DND-41 (cell line): Measurements from ENCODE around the gene PLSCR4.

ENCODE experiments used
- ATAC-seq: fragments of 200-7000 bp; cut with Tn5 transposase; 3 replicates; pipeline ENCODE4 v1.9.1; 2021; ENCODE audit warnings: low read depth; ENCODE audit not compliant: insufficient read depth
- DNase-seq: peaks from one replicate; pipeline ENCODE4 v3.0.0-alpha.2; 2020
- H2AFZ ChIP-seq: 2 replicates; pipeline ENCODE4 v1.6.0; 2012; ENCODE audit warnings: low read depth, low read length
- H3K27ac ChIP-seq: 2 replicates; pipeline ENCODE4 v1.5.1; 2012; ENCODE audit warnings: low read length, inconsistent platforms
- H3K27me3 ChIP-seq: fragments of 200-600 bp; sonication (generic); 2 replicates; pipeline ENCODE4 v1.6.0; 2012; ENCODE audit warnings: low read length, mild to moderate bottlenecking, inconsistent platforms; ENCODE audit not compliant: insufficient read depth, poor library complexity
- H3K36me3 ChIP-seq: 2 replicates; pipeline ENCODE4 v1.5.1; 2012; ENCODE audit warnings: low read length, inconsistent platforms; ENCODE audit not compliant: insufficient read depth
- H3K4me1 ChIP-seq: 2 replicates; pipeline ENCODE4 v1.5.1; 2012; ENCODE audit warnings: mild to moderate bottlenecking, low read length; ENCODE audit not compliant: insufficient read depth
- H3K4me2 ChIP-seq: 2 replicates; pipeline ENCODE4 v1.6.0; 2012; ENCODE audit warnings: mild to moderate bottlenecking, moderate library complexity, low read length, inconsistent platforms; ENCODE audit not compliant: insufficient read depth
- H3K4me3 ChIP-seq, 2 experiments: fragments of 200-600 bp in 1 of 2; shearing (Covaris generic) in 1 of 2; 2 replicates each; pipeline ENCODE4 v1.5.1; 2012 to 2016; ENCODE audit warnings: inconsistent platforms in 2 of 2, low read length in 2 of 2, mild to moderate bottlenecking in 2 of 2, low read depth in 1 of 2, moderate library complexity in 1 of 2
- H3K79me2 ChIP-seq: 2 replicates; pipeline ENCODE4 v1.6.0; 2012; ENCODE audit warnings: low read length, inconsistent platforms; ENCODE audit not compliant: insufficient read depth
- H3K9ac ChIP-seq: 2 replicates; pipeline ENCODE4 v1.6.0; 2012; ENCODE audit warnings: low read depth, mild to moderate bottlenecking, inconsistent platforms, low read length, moderate library complexity
- H3K9me3 ChIP-seq: 2 replicates; pipeline ENCODE4 v1.5.1; 2012; ENCODE audit warnings: low read length, moderate library complexity, mild to moderate bottlenecking, inconsistent platforms; ENCODE audit not compliant: insufficient read depth, severe bottlenecking
- H4K20me1 ChIP-seq: 2 replicates; pipeline ENCODE4 v1.6.0; 2012; ENCODE audit warnings: low read length; ENCODE audit not compliant: insufficient read depth
- EZH2 ChIP-seq: IDR thresholded peaks from 3 replicates; pipeline ENCODE4 v1.6.1; 2012; ENCODE audit warnings: borderline replicate concordance, low read depth, mild to moderate bottlenecking, moderate library complexity, low read length, inconsistent platforms; ENCODE audit not compliant: severe bottlenecking
- TF ChIP-seq, protein P1 (sequence below): IDR thresholded peaks from 2 replicates; pipeline ENCODE4 v1.5.1; 2012; ENCODE audit warnings: borderline replicate concordance, low read length, moderate library complexity, mild to moderate bottlenecking; ENCODE audit not compliant: poor library complexity, severe bottlenecking; ENCODE audit errors: extremely low read depth

Gene PLSCR4

DNA sequence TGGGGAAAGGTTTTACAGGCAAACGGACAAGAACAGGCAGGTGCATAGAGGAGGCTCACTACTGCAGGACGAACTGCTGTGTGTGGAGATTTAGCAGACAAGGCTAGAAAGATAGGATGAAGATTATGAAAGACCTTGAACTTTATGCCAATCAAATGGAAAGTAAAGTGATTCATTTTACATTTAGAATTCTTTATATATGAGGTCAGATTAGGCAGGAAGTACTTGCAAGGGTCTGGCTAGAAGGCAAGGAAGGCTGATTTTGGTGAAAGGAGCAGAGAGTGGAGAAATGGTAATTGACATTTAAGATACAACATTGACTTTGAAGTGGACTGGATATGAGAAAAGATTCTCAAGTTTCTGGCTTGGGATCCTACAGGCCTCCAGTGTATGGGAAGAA lies 33.6 kb downstream of the PLSCR4 start:
- Histone ChIP-seq H3K27ac (no peak overlapping the region), H4K20me1 (no peaks in the 10 kb centered on the region), H3K9ac (no peak overlapping the region), H3K4me3 (no peak overlapping the region), H2AFZ (no peak overlapping the region), H3K4me2 (no peak overlapping the region), H3K4me1 (no peaks in the 10 kb centered on the region), H3K36me3 (no peaks in the 10 kb centered on the region), H3K27me3 (no peaks in the 10 kb centered on the region), H3K9me3 (no peaks in the 10 kb centered on the region), H3K79me2 (no peaks in the 10 kb centered on the region)
- no peak for DNase-seq
- ATAC-seq, result no peak
- no peak for TF ChIP-seq EZH2
- TF ChIP-seq, protein P1, sequence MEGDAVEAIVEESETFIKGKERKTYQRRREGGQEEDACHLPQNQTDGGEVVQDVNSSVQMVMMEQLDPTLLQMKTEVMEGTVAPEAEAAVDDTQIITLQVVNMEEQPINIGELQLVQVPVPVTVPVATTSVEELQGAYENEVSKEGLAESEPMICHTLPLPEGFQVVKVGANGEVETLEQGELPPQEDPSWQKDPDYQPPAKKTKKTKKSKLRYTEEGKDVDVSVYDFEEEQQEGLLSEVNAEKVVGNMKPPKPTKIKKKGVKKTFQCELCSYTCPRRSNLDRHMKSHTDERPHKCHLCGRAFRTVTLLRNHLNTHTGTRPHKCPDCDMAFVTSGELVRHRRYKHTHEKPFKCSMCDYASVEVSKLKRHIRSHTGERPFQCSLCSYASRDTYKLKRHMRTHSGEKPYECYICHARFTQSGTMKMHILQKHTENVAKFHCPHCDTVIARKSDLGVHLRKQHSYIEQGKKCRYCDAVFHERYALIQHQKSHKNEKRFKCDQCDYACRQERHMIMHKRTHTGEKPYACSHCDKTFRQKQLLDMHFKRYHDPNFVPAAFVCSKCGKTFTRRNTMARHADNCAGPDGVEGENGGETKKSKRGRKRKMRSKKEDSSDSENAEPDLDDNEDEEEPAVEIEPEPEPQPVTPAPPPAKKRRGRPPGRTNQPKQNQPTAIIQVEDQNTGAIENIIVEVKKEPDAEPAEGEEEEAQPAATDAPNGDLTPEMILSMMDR, result no peak

DNA sequence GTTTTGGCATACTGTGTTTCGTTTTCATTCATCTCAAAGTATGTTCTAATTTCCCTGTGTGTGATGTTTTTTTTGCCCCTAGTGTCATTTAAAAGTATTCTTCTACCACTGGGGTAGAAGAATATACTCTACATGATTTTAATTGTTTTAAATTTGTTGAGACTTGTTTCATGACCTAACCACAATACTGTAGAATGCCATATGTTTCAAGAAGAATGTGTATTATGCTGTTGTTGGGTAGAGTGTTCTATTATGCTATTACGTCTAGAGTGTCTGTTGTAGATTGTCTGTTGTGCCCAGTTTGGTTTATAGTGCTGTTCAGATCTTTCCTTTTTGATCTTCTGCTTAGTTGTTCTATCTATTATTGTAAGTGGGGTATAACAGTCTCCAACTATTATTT lies 36.4 kb downstream of the PLSCR4 start:
- H3K9ac ChIP-seq, result no peak overlapping the region
- ATAC-seq, result no peak
- H3K79me2 ChIP-seq, result no peaks in the 10 kb centered on the region
- no peak for TF ChIP-seq EZH2
- TF ChIP-seq, protein P1, result no peak
- no peak overlapping the region for H3K4me3 ChIP-seq
- H3K9me3 ChIP-seq, result no peaks in the 10 kb centered on the region
- no peaks in the 10 kb centered on the region for H3K27me3 ChIP-seq
- H3K4me2 ChIP-seq, result no peak overlapping the region
- no peaks in the 10 kb centered on the region for H4K20me1 ChIP-seq
- no peaks in the 10 kb centered on the region for H3K36me3 ChIP-seq
- no peaks in the 10 kb centered on the region for H3K4me1 ChIP-seq
- H3K27ac ChIP-seq, result no peak overlapping the region
- no peak for DNase-seq
- no peak overlapping the region for H2AFZ ChIP-seq

DNA sequence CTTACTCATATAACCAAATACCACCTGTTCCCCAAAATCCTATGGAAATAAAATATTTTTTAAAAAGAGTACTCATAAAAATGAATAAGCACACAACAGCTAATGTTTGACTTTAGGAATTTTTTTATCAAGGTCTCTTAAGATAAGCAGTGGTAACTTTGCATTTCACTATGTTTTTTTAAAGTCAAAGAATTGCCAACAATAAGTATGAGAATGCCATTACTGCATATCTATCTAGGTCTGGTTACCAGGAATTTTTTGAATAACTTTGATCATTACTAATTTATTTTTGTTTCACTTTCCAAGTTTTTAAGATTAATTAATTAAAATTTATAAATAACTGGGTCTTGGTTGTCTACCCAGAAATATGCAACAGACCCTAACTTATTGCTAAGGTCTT lies 41.5 kb downstream of the PLSCR4 start:
- TF ChIP-seq EZH2, result no peak
- TF ChIP-seq, protein P1, result no peak
- H4K20me1 ChIP-seq, result no peaks in the 10 kb centered on the region
- H3K9me3 ChIP-seq, result no peaks in the 10 kb centered on the region
- no peak overlapping the region for H3K27ac ChIP-seq
- no peak overlapping the region for H3K4me3 ChIP-seq
- DNase-seq, result no peak
- no peaks in the 10 kb centered on the region for H3K79me2 ChIP-seq
- H3K36me3 ChIP-seq, result no peaks in the 10 kb centered on the region
- H3K9ac ChIP-seq, result no peak overlapping the region
- H3K4me1 ChIP-seq, result no peaks in the 10 kb centered on the region
- no peak overlapping the region for H3K4me2 ChIP-seq
- H2AFZ ChIP-seq, result no peak overlapping the region
- no peaks in the 10 kb centered on the region for H3K27me3 ChIP-seq
- ATAC-seq, result no peak

DNA sequence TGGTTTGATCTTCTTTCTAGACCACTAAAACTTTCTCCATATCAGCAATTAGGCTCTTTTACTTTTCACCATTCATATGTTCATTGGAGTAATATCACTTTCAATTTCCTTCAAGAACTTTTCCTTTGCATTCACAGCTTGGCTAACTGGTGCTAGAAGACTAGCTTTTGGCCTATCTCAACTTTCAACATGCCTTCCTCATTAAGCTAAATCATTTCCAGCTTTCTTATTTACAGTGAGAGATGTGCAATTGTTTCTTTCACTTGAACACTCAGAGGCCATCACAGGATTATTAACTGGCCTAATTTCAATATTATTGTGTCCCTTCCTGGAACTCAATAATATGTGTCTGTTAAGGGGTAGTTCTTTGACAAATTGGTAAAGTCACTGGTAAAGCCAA lies 47.1 kb downstream of the PLSCR4 start:
- H3K4me1 ChIP-seq, result no peaks in the 10 kb centered on the region
- DNase-seq, result no peak
- H3K4me2 ChIP-seq, result no peak overlapping the region
- H3K36me3 ChIP-seq, result no peaks in the 10 kb centered on the region
- ATAC-seq, result no peak
- H3K4me3 ChIP-seq, result no peak overlapping the region
- H3K9me3 ChIP-seq, result no peaks in the 10 kb centered on the region
- H4K20me1 ChIP-seq, result no peaks in the 10 kb centered on the region
- no peak overlapping the region for H3K27ac ChIP-seq
- no peaks in the 10 kb centered on the region for H3K79me2 ChIP-seq
- H2AFZ ChIP-seq, result no peak overlapping the region
- H3K9ac ChIP-seq, result no peak overlapping the region
- TF ChIP-seq, protein P1, result no peak
- no peak for TF ChIP-seq EZH2
- no peaks in the 10 kb centered on the region for H3K27me3 ChIP-seq
